Endothelial cell of umbilical vein (primary cell): Measurements from ENCODE around the gene SLC1A7. TPM values are rescaled to one million over a fixed set of nuclear protein-coding genes. Genes with fewer than 3 reads are reported as not detected.

ENCODE experiments used
- BruUV-seq: library from RNA; stranded (reverse); fragments of 400-500 nt; replicated peaks from 2 replicates; lab custom pipeline; 2021; lab: Mats Ljungman, UMichigan
- CTCF ChIA-PET: fragments of 300-600, 350-600 bp; sonication (Branson Sonifier 250); formaldehyde crosslinking; loops from one replicate; lab custom pipeline; 2021; ENCODE audit warnings: antibody characterized with exemption, inconsistent platforms; lab: Charles Lee
- POLR2A ChIA-PET: fragments of 300-600, 350-600 bp; sonication (Branson Sonifier 250); formaldehyde crosslinking; loops from one replicate; lab custom pipeline; 2021; ENCODE audit warnings: antibody characterized with exemption, inconsistent platforms; lab: Charles Lee
- DNase-seq: peaks from one replicate; pipeline ENCODE4 v3.0.0-alpha.2; 2011; ENCODE audit warnings: low read depth, low spot score
- FAIRE-seq: peaks from 2 replicates; lab custom pipeline; 2011; peaks lifted over from hg19 to GRCh38; lab: Jason Lieb, UNC
- H2AFZ ChIP-seq: 2 replicates; pipeline ENCODE4 v1.6.0; 2012; ENCODE audit warnings: low read depth, low read length, control low read depth, inconsistent platforms
- H3K27ac ChIP-seq: 2 replicates; pipeline ENCODE4 v1.5.1; 2011; ENCODE audit warnings: low read depth, mild to moderate bottlenecking, control low read depth, low read length, moderate library complexity; ENCODE audit not compliant: insufficient read depth
- H3K27me3 ChIP-seq, 2 experiments: 2 replicates each; pipeline versions ENCODE4 v1.6.0 to v1.6.1; 2011; ENCODE audit warnings: low read length in 2 of 2, mixed read lengths in 1 of 2; ENCODE audit not compliant: control insufficient read depth in 2 of 2, insufficient read depth in 2 of 2
- H3K36me3 ChIP-seq, 2 experiments: 2 replicates in 1 of 2; 3 replicates in 1 of 2; pipeline ENCODE4 v1.5.1; 2011; ENCODE audit warnings: low read length in 2 of 2, mild to moderate bottlenecking in 1 of 2, moderate library complexity in 1 of 2; ENCODE audit not compliant: control insufficient read depth in 2 of 2, insufficient read depth in 2 of 2; ENCODE audit errors: extremely low read depth in 1 of 2
- H3K4me1 ChIP-seq: 3 replicates; pipeline ENCODE4 v1.5.1; 2011; ENCODE audit warnings: mild to moderate bottlenecking, low read length; ENCODE audit not compliant: control insufficient read depth, insufficient read depth; ENCODE audit errors: extremely low read depth
- H3K4me2 ChIP-seq: 2 replicates; pipeline ENCODE4 v1.6.1; 2011; ENCODE audit warnings: low read length, control low read depth, mixed read lengths; ENCODE audit not compliant: insufficient read depth
- H3K4me3 ChIP-seq, 3 experiments: fragments of 200-600 bp in 1 of 3; sonication (generic), shearing (Covaris generic) in 1 of 3; replicated peaks in 1 of 3; 2 replicates each; pipeline ENCODE4 v1.5.1; 2011 to 2016; ENCODE audit warnings: control low read depth in 3 of 3, low read length in 3 of 3, mild to moderate bottlenecking in 2 of 3, inconsistent platforms in 1 of 3, low read depth in 1 of 3, moderate library complexity in 1 of 3; ENCODE audit not compliant: insufficient read depth in 1 of 3
- H3K79me2 ChIP-seq: 2 replicates; pipeline ENCODE4 v1.6.0; 2012; ENCODE audit warnings: low read length, inconsistent platforms; ENCODE audit not compliant: control insufficient read depth, insufficient read depth
- H3K9ac ChIP-seq: replicated peaks from 2 replicates; pipeline ENCODE3; 2011; ENCODE audit warnings: low read length, control low read depth; ENCODE audit not compliant: insufficient read depth; ENCODE audit errors: extremely low read depth
- H3K9me1 ChIP-seq: replicated peaks from 3 replicates; pipeline ENCODE4 v1.6.0; 2011; ENCODE audit warnings: mild to moderate bottlenecking, low read length; ENCODE audit not compliant: control insufficient read depth, insufficient read depth; ENCODE audit errors: extremely low read depth
- H3K9me3 ChIP-seq: replicated peaks from 2 replicates; pipeline ENCODE4 v1.5.1; 2012; ENCODE audit warnings: low read length, inconsistent platforms; ENCODE audit not compliant: control insufficient read depth, insufficient read depth
- H4K20me1 ChIP-seq: replicated peaks from 2 replicates; pipeline ENCODE3; 2011; ENCODE audit warnings: mild to moderate bottlenecking, low read length; ENCODE audit not compliant: control insufficient read depth, insufficient read depth; ENCODE audit errors: extremely low read depth
- EZH2 ChIP-seq: IDR thresholded peaks from 2 replicates; pipeline ENCODE4 v1.6.1; 2012; ENCODE audit warnings: borderline replicate concordance, low read depth, mild to moderate bottlenecking, moderate library complexity, low read length, inconsistent platforms; ENCODE audit not compliant: severe bottlenecking
- FOS ChIP-seq: IDR thresholded peaks from 2 replicates; pipeline ENCODE4 v1.6.1; 2011; ENCODE audit warnings: mild to moderate bottlenecking, low read length, moderate library complexity, borderline replicate concordance; ENCODE audit not compliant: insufficient read depth
- GATA2 ChIP-seq: IDR thresholded peaks from 2 replicates; pipeline ENCODE4 v1.7.0; 2011; ENCODE audit warnings: low read depth, mild to moderate bottlenecking, moderate library complexity, mixed read lengths, low read length; ENCODE audit not compliant: insufficient read length, insufficient read depth
- JUN ChIP-seq: IDR thresholded peaks from 2 replicates; pipeline ENCODE4 v1.6.1; 2011; ENCODE audit warnings: borderline replicate concordance, low read depth; ENCODE audit not compliant: insufficient read length, insufficient read depth
- MYC ChIP-seq: IDR thresholded peaks from one replicate; pipeline ENCODE4 v1.6.1; 2011; ENCODE audit warnings: mild to moderate bottlenecking, low read depth, low read length
- POLR2A ChIP-seq: IDR thresholded peaks from 2 replicates; pipeline ENCODE4 v1.6.1; 2012; ENCODE audit warnings: low read depth, mild to moderate bottlenecking, control low read depth, low read length
- POLR2AphosphoS5 ChIP-seq: IDR thresholded peaks from 2 replicates; pipeline ENCODE4 v1.6.1; 2012; ENCODE audit warnings: low read depth, mild to moderate bottlenecking, control low read depth, low read length, moderate library complexity; ENCODE audit not compliant: insufficient read depth
- dilution Hi-C: fragments of 300-500 bp; cut with MboI; formaldehyde crosslinking; loops from one replicate; pipeline ENCODE4 v1.15.0; 2019; ENCODE audit warnings: low sequenced_read_pairs; ENCODE audit not compliant: extremely low pct_ligation_motif_present
- intact Hi-C: fragments of 100-400 bp; cut with micrococcal nuclease; formaldehyde crosslinking; loops from one replicate; pipeline ENCODE4 v1.10.0; 2022
- polyA plus RNA-seq, 4 experiments: library from polyadenylated mRNA; depleted of rRNA in 3 of 4; stranded (reverse) in 3 of 4; unstranded in 1 of 4; fragments of >200 nt; gene quantifications; 2 replicates each; pipeline versions ENCODE4 v1.2.1 to v1.2.3, GENCODE V29; 2011 to 2012; ENCODE audit warnings: missing spikeins in 1 of 4
- total RNA-seq: library from RNA; stranded (reverse); gene quantifications from 2 replicates; pipeline ENCODE4 v1.2.3, GENCODE V29; 2021
- TF ChIP-seq, protein P1 (sequence below), 2 donors: IDR thresholded peaks; 1 replicate in 1 of 2; 2 replicates in 1 of 2; pipeline ENCODE4 v1.5.1; 2011; ENCODE audit warnings: low read length in 2 of 2, mild to moderate bottlenecking in 2 of 2, moderate library complexity in 2 of 2, control low read depth in 1 of 2, inconsistent platforms in 1 of 2, low read depth in 1 of 2; ENCODE audit not compliant: insufficient read depth in 1 of 2; ENCODE audit errors: extremely low read depth in 1 of 2
- TF ChIP-seq, protein P2 (sequence below): IDR thresholded peaks from 2 replicates; pipeline ENCODE4 v1.6.1; 2011; ENCODE audit not compliant: insufficient read depth, insufficient read length

The SLC1A7 gene
- total and polyA plus RNA-seq, 2 donors (not counting 3 experiments of a cell fraction or from before 2014, with no cell fraction given) = not detected

DNA sequence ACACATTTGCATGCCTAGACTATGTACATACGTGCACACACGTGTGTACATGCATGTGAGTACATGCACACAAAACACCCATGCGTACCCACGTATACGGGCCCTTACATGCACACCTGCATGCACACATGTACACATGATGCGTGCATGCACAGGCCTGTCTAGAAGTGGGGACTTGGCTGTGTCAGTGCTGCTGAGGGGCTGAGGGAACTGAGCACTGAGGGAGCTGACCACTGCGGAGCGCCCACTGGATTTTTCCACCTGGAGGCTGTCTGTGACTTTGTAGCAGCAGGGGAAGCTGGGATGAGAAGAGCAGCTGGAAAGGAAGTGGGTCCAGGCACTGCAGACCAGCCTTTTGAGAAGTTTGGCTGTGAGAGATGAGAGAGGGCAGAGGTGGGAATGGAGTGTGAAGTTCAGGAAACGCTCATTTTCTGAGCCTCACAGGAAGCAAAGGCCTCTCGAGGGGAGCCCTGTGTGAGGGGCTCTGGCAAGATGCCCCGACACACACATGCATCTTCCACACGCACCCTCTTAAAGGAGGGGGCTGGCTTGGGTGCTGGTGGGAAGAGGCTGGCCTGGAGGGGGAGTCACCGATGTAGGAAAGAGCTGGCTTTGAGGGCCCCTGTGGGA is 59.5 kb downstream of the SLC1A7 start:
- intact Hi-C loops (no loop called here), dilution Hi-C loops (no loop called here)
- H3K9me3 ChIP-seq = no peaks in the 10 kb centered on the region
- no peaks in the 10 kb centered on the region for H3K4me1 ChIP-seq
- H3K9me1 ChIP-seq = no peaks in the 10 kb centered on the region
- no peaks in the 10 kb centered on the region for H3K79me2 ChIP-seq
- no peaks in the 10 kb centered on the region for H3K27me3 ChIP-seq
- FAIRE-seq (no peak), DNase-seq (no peak)
- no TSS peak for BruUV-seq
- no peak overlapping the region for H3K4me2 ChIP-seq
- no peaks in the 10 kb centered on the region for H3K36me3 ChIP-seq
- no peaks in the 10 kb centered on the region for H4K20me1 ChIP-seq
- ChIA-PET CTCF (interaction anchor here (1.5 kb wide), 1 partner anchor 10 kb away, joined by 4 read pairs; no protein-coding TSS in a partner anchor), POLR2A (no interaction called here)
- H3K27ac ChIP-seq = no peak overlapping the region
- TF ChIP-seq POLR2AphosphoS5 (no peak), POLR2A (no peak), JUN (no peak), MYC (no peak), GATA2 (no peak), EZH2 (no peak), FOS (no peak)
- TF ChIP-seq, protein P1, sequence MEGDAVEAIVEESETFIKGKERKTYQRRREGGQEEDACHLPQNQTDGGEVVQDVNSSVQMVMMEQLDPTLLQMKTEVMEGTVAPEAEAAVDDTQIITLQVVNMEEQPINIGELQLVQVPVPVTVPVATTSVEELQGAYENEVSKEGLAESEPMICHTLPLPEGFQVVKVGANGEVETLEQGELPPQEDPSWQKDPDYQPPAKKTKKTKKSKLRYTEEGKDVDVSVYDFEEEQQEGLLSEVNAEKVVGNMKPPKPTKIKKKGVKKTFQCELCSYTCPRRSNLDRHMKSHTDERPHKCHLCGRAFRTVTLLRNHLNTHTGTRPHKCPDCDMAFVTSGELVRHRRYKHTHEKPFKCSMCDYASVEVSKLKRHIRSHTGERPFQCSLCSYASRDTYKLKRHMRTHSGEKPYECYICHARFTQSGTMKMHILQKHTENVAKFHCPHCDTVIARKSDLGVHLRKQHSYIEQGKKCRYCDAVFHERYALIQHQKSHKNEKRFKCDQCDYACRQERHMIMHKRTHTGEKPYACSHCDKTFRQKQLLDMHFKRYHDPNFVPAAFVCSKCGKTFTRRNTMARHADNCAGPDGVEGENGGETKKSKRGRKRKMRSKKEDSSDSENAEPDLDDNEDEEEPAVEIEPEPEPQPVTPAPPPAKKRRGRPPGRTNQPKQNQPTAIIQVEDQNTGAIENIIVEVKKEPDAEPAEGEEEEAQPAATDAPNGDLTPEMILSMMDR (IDR thresholded peaks at IDR 0.05; ENCODE audit: extremely low read depth in 1 of 2, insufficient read depth in 1 of 2, low read depth in 1 of 2, low read length in 2 of 2) = no peak
- TF ChIP-seq, protein P2, sequence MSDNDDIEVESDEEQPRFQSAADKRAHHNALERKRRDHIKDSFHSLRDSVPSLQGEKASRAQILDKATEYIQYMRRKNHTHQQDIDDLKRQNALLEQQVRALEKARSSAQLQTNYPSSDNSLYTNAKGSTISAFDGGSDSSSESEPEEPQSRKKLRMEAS = no peak
- no peak overlapping the region for H2AFZ ChIP-seq
- H3K9ac ChIP-seq = no peak overlapping the region
- H3K4me3 ChIP-seq = no peak overlapping the region
